Measurements from ENCODE around the gene LCMT2. TPM values are rescaled to one million over a fixed set of nuclear protein-coding genes. Genes with fewer than 3 reads are reported as not detected.
A peak's percentile ranks its signal among the peaks of the same experiment; 100 is the strongest.

The LCMT2 gene
- 8.7 and 8.8 TPM in 2 replicates for total RNA-seq
- long read RNA-seq, full-length matches to known transcripts, result 23 of 23 reads
- long read RNA-seq, partial matches to known transcripts, result 0 of 23 reads
- long read RNA-seq, other reads (novel, unspliced or antisense), result 0 of 23 reads

DNA sequence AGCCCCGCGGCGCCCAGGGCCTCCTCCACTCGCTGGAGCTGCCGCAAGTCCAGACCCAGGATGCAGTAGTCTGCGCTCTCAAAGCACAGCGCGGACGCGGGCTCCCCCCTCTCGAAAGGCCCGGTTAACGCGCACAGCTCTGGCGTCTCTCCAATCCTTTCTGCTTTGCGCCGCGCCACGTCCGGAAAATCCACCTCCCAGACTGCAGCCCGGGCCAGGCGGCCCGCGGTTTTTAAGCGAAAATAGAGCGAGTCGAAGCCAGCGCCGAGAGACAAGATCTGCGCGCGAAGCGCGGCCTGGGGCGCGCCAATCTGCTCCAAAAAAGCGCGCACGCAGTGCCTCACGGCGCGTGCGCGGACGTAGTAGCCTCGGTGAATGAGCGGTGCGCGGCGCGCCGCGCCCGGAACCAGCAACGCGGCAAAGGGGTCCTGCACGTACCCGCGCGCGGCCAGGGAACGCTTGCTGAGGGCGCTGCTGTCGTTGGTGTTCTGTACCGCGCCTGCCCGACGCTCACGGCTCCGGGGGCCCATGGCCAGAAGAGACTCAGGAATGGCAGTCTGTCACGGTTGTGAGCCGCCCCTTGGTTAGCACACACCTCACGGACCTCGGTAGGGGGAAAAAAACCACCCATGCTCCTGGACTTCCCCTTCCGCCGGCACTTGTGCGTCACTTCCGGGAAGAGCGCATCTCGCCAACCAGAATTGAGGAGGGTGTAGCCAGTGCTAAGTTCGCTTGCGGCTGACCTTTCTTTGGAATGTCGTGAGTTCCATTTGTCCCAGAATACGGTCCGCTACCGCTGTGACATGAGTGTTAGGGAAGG, at the start of gene LCMT2:
Gene LCMT2 (minus strand): TSS at position 614 of the 820 bp plus-strand sequence. CDS start 84 bp downstream, at position 530.
- Mint-ChIP-seq H3K4me1 (ENCODE audit: unreplicated experiment) (peaks cover 20% of the 10 kb centered on the region), H3K27ac (ENCODE audit: unreplicated experiment) (peak within 1 kb of the TSS; percentile 94), H3K36me3 (ENCODE audit: unreplicated experiment) (peaks cover 11% of the 10 kb centered on the region), H3K4me3 (ENCODE audit: unreplicated experiment) (peak within 1 kb of the TSS; percentile 88), H3K9me3 (ENCODE audit: unreplicated experiment) (no peaks in the 10 kb centered on the region), H3K27me3 (ENCODE audit: unreplicated experiment) (peaks cover 3% of the 10 kb centered on the region)
- DNase-seq (ENCODE audit: extremely low spot score, unreplicated experiment), result peak; percentile 93
- TF ChIP-seq, protein P1, sequence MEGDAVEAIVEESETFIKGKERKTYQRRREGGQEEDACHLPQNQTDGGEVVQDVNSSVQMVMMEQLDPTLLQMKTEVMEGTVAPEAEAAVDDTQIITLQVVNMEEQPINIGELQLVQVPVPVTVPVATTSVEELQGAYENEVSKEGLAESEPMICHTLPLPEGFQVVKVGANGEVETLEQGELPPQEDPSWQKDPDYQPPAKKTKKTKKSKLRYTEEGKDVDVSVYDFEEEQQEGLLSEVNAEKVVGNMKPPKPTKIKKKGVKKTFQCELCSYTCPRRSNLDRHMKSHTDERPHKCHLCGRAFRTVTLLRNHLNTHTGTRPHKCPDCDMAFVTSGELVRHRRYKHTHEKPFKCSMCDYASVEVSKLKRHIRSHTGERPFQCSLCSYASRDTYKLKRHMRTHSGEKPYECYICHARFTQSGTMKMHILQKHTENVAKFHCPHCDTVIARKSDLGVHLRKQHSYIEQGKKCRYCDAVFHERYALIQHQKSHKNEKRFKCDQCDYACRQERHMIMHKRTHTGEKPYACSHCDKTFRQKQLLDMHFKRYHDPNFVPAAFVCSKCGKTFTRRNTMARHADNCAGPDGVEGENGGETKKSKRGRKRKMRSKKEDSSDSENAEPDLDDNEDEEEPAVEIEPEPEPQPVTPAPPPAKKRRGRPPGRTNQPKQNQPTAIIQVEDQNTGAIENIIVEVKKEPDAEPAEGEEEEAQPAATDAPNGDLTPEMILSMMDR (IDR thresholded peaks at IDR 0.05), result no peak

- DNase-seq (ENCODE audit: extremely low spot score, unreplicated experiment), result no peak
- Mint-ChIP-seq H3K27ac (ENCODE audit: unreplicated experiment) (no peak overlapping the region), H3K36me3 (ENCODE audit: unreplicated experiment) (peaks cover 34% of the 10 kb centered on the region), H3K4me3 (ENCODE audit: unreplicated experiment) (no peak overlapping the region), H3K9me3 (ENCODE audit: unreplicated experiment) (no peaks in the 10 kb centered on the region), H3K4me1 (ENCODE audit: unreplicated experiment) (no peaks in the 10 kb centered on the region), H3K27me3 (ENCODE audit: unreplicated experiment) (no peaks in the 10 kb centered on the region)
- TF ChIP-seq, protein P1 (IDR thresholded peaks at IDR 0.05), result no peak
These were observed 48.2 kb upstream of the LCMT2 start for GRCh38 chr15:43378601-43379000.

DNA sequence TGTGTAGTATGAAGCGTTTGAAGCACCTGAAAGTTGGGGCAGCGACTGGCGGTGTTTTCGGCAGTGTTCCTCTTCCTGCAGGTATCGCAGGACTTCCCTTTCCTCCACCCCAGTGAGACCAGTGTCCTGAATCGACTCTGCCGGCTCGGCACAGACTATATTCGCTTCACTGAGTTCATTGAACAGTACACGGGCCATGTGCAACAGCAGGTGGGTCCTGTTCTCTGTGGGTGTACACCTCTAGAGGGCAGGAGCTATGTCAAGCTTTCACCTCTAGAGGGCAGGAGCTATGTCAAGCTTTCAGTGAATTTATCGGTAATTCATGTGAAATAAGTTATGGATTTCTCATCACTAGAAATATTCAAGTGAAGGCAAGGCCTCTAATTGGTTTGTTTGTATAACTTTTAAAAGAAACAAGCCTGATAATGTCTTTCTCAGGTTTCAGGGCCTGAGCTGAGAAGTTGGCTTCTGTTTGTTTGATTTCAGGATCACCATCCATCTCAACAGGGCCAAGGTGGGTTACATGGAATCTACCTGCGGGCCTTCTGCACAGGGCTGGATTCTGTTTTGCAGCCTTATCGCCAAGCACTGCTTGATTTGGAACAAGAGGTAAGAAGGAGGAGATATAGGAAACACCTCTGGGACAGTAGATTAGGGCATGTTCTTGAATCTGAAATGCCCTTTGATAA, 45.8 kb upstream of the LCMT2 start:
- Mint-ChIP-seq H3K27ac (ENCODE audit: unreplicated experiment) (no peak overlapping the region), H3K9me3 (ENCODE audit: unreplicated experiment) (no peaks in the 10 kb centered on the region), H3K4me1 (ENCODE audit: unreplicated experiment) (peaks cover 11% of the 10 kb centered on the region), H3K36me3 (ENCODE audit: unreplicated experiment) (peaks cover 24% of the 10 kb centered on the region), H3K27me3 (ENCODE audit: unreplicated experiment) (no peaks in the 10 kb centered on the region), H3K4me3 (ENCODE audit: unreplicated experiment) (no peak overlapping the region)
- TF ChIP-seq, protein P1 (IDR thresholded peaks at IDR 0.05), result peak; percentile 68
- DNase-seq (ENCODE audit: extremely low spot score, unreplicated experiment), result no peak

DNA sequence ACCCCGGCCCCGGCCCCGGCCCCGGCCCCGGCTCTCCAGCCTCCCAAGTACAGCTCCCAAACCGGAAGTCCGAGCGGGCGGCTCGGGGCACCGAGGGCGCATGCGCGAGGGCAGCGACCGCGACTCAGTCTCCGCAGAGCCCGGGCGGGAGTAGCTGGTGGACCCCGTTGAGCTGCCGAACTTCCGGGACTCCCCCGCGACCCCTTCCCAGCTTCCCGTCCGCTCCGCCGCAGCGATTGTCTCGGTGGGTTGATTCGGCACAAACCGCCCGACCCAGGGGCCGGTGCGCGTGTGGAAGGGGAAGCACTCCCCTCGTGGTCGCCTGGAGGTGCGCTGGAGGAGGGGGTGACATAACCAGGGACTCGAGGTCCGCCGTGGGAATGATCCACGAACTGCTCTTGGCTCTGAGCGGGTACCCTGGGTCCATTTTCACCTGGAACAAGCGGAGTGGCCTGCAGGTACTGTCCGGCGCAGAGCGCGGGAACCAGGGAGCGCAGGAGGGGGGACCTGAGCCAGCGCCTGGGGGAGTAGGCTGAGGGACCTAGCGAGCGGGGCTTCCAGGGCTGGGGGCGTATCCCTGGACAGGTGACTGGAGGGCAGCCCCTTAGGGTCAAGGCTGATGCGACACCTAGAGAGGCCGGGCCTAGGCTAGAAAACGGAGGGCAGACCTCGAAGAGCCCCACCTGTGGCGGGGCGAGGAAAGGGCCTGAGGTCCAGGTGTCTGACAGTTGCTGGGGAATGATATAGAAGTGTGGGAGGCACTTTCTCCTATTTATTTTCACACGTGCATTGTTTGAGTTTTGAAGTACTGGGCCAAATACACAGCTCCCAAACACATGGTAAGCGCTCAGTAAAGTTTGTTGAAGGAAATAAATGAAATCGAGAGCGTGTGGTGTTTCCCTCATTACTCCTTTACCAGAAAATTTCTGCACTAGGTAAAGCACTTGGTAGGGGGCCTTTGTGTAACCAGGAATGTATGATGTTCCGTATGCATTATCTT, 40.9 kb upstream of the LCMT2 start, which contains the start of the genes TUBGCP4 and ZSCAN29:
Gene TUBGCP4 (plus strand): TSS at position 127 of the 1,000 bp plus-strand sequence. CDS start 254 bp downstream, at position 381.
Gene ZSCAN29 (minus strand): TSS at position 69 of the 1,000 bp plus-strand sequence. CDS start 1,130 bp downstream, outside the sequence.
- peak; percentile 97 for DNase-seq (ENCODE audit: extremely low spot score, unreplicated experiment)
- Mint-ChIP-seq H3K36me3 (ENCODE audit: unreplicated experiment) (peaks cover 35% of the 10 kb centered on the region), H3K9me3 (ENCODE audit: unreplicated experiment) (peaks cover 10% of the 10 kb centered on the region), H3K4me3 (ENCODE audit: unreplicated experiment) (peak within 1 kb of the TSS; percentile 86), H3K27me3 (ENCODE audit: unreplicated experiment) (no peaks in the 10 kb centered on the region), H3K27ac (ENCODE audit: unreplicated experiment) (peak within 1 kb of the TSS; percentile 72), H3K4me1 (ENCODE audit: unreplicated experiment) (peaks cover 36% of the 10 kb centered on the region)
- TF ChIP-seq, protein P1 (IDR thresholded peaks at IDR 0.05), result peak; percentile 35
